Transverse colon (tissue), 4 donors: ENCODE data around the gene KIFC3. TPM values are rescaled to one million over a fixed set of nuclear protein-coding genes. Genes with fewer than 3 reads are reported as not detected.

ENCODE experiments used
- DNase-seq: peaks from one replicate; pipeline ENCODE4 v3.0.0-alpha.2; 2019
- H3K27ac ChIP-seq, 4 donors: fragments of 200-600 bp; sonication (generic); 2 replicates each; pipeline ENCODE4 v1.5.1; 2016 to 2018; ENCODE audit warnings: inconsistent platforms in 4 of 4
- H3K27me3 ChIP-seq: fragments of 200-600 bp; sonication (generic); 2 replicates; pipeline ENCODE4 v1.5.1; 2017; ENCODE audit warnings: inconsistent platforms
- H3K36me3 ChIP-seq, 4 donors: fragments of 200-600 bp; sonication (generic); 2 replicates each; pipeline ENCODE4 v1.5.1; 2017 to 2019; ENCODE audit warnings: inconsistent platforms in 4 of 4
- H3K4me1 ChIP-seq, 4 donors: fragments of 200-600 bp; sonication (generic); 2 replicates each; pipeline ENCODE4 v1.5.1; 2017 to 2020; ENCODE audit warnings: inconsistent platforms in 4 of 4
- H3K4me3 ChIP-seq, 4 donors: fragments of 200-600 bp; sonication (generic); 1 replicate in 1 of 4; 2 replicates in 3 of 4; pipeline versions ENCODE4 v1.5.1 to v1.6.1; 2017 to 2019; ENCODE audit warnings: inconsistent platforms in 4 of 4
- H3K9me3 ChIP-seq, 2 donors: fragments of 200-600 bp; sonication (generic); 2 replicates each; pipeline ENCODE4 v1.5.1; 2017 to 2019; ENCODE audit warnings: inconsistent platforms in 2 of 2
- CTCF ChIP-seq, 5 experiments: fragments of 200-600 bp in 3 of 5; fragments of 450-650 bp in 2 of 5; sonication (generic) in 3 of 5; IDR thresholded peaks; 1 replicate in 2 of 5; 2 replicates in 3 of 5; pipeline ENCODE4 v1.5.1; 2016 to 2017; ENCODE audit warnings: antibody characterized with exemption in 5 of 5, inconsistent platforms in 3 of 5, mild to moderate bottlenecking in 2 of 5, moderate library complexity in 1 of 5
- EP300 ChIP-seq: sonication (generic); formaldehyde crosslinking; IDR thresholded peaks from one replicate; pipeline ENCODE4 v1.6.1; 2017; ENCODE audit warnings: antibody characterized with exemption, low read depth
- POLR2A ChIP-seq: fragments of 450-650 bp; IDR thresholded peaks from one replicate; pipeline ENCODE4 v1.6.1; 2016; ENCODE audit warnings: antibody characterized with exemption, mild to moderate bottlenecking, moderate library complexity
- POLR2AphosphoS5 ChIP-seq, 3 donors: sonication (generic); formaldehyde crosslinking; IDR thresholded peaks; one replicate each; pipeline ENCODE4 v1.6.1; 2016; ENCODE audit warnings: antibody characterized with exemption in 3 of 3
- WGBS, 2 donors: methylation state at CpG; one replicate each; pipeline ENCODE4 v1.1.5; 2018; ENCODE audit warnings: low coverage in 1 of 2; 5-methylcytosine and 5-hydroxymethylcytosine counted together
- in situ Hi-C, 4 donors: fragments of 200-750 bp; cut with MboI; loops; one replicate each; pipeline versions ENCODE4 v1.15.0 to v1.15.1; 2017; ENCODE audit warnings: low sequenced_read_pairs in 3 of 4, low pct_ligation_motif_present in 1 of 4, low pct_unique_long_range_greater_than_20kb in 1 of 4
- intact Hi-C: fragments of 100-400 bp; cut with DNase I; formaldehyde crosslinking; loops from one replicate; pipeline ENCODE4 v1.15.1; 2023; ENCODE audit warnings: low total_unique reads
- total RNA-seq, 4 donors: library from RNA; depleted of rRNA; stranded (reverse); fragments of >200 nt; gene quantifications; one replicate each; pipeline ENCODE4 v1.1.0, GENCODE V29; 2016

Gene KIFC3
- total RNA-seq, 4 donors from 2014 or later, result 5.2 to 46.8 (median 13.5) TPM

GRCh38 chr16:57785924-57786323 is 16.4 kb downstream of the KIFC3 start:
- intact Hi-C loops, result no loop called here
- DNase-seq, result no peak
- H3K9me3 ChIP-seq, result no peaks in the 10 kb centered on the region
- no peak overlapping the region for H3K27ac ChIP-seq
- in situ Hi-C loops, result no loop called here
- H3K4me1 ChIP-seq, result peaks cover 0 to 7% (median 0%) of the 10 kb centered on the region in 4 donors
- H3K27me3 ChIP-seq, result no peaks in the 10 kb centered on the region
- H3K4me3 ChIP-seq, result no peak overlapping the region
- TF ChIP-seq CTCF (IDR thresholded peaks at IDR 0.05) (no peak), EP300 (no peak), POLR2AphosphoS5 (IDR thresholded peaks at IDR 0.05) (no peak), POLR2A (no peak)
- H3K36me3 ChIP-seq, result no peaks in the 10 kb centered on the region
- 90% methylated on average over 8 of the region's 8 CpGs; no CpG with 5 or more reads in 1 of the 2 donors for WGBS, 2 donors

GRCh38 chr16:57785385-57785784 is 16.9 kb downstream of the KIFC3 start:
- no peaks in the 10 kb centered on the region for H3K9me3 ChIP-seq
- no peaks in the 10 kb centered on the region for H3K36me3 ChIP-seq
- H3K27me3 ChIP-seq, result no peaks in the 10 kb centered on the region
- intact Hi-C loops (no loop called here), in situ Hi-C loops (no loop called here)
- H3K4me3 ChIP-seq, result no peak overlapping the region
- no peak overlapping the region for H3K27ac ChIP-seq
- H3K4me1 ChIP-seq, result peaks cover 0 to 7% (median 0%) of the 10 kb centered on the region in 4 donors
- WGBS, 2 donors, result 95% methylated on average over 9 of the region's 10 CpGs; no CpG with 5 or more reads in 1 of the 2 donors
- no peak for DNase-seq
- TF ChIP-seq POLR2AphosphoS5 (IDR thresholded peaks at IDR 0.05), result no peak
- no peak for TF ChIP-seq POLR2A
- no peak for TF ChIP-seq CTCF (IDR thresholded peaks at IDR 0.05)
- no peak for TF ChIP-seq EP300

- intact Hi-C loops (no loop called here), in situ Hi-C loops (no loop called here)
- Histone ChIP-seq H3K4me3 (no peak overlapping the region), H3K27ac (no peak overlapping the region), H3K36me3 (no peaks in the 10 kb centered on the region), H3K4me1 (peaks cover 0 to 7% (median 0%) of the 10 kb centered on the region in 4 donors), H3K27me3 (no peaks in the 10 kb centered on the region), H3K9me3 (no peaks in the 10 kb centered on the region)
- 88 to 89% methylated on average over 3 to 7 of the region's 7 CpGs for WGBS, 2 donors
- TF ChIP-seq CTCF (IDR thresholded peaks at IDR 0.05), result no peak
- no peak for TF ChIP-seq EP300
- no peak for TF ChIP-seq POLR2AphosphoS5 (IDR thresholded peaks at IDR 0.05)
- no peak for TF ChIP-seq POLR2A
- no peak for DNase-seq
Measured at GRCh38 chr16:57784334-57784733, 18.0 kb downstream of the KIFC3 start.

DNA sequence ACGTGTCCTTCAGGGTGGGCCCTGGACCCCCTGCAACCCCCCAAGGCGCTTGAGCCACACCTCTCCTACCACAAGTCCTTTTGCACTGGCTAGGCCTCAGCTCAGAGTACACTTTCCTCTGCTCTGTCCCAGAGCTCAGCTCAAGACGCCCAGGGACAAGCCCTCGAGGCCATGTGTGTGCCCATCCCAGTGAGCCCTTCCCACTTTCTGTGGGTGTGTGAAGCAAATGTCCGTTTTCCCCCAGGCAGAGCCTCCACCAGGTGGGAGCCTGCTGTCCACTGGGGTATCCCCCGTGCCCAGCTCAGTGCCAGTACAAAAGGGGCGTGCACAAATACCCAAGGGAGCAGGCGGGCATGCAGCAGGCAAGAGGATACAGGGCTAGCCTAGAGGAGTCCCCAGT is 18.4 kb downstream of the KIFC3 start:
- TF ChIP-seq EP300 (no peak), POLR2AphosphoS5 (IDR thresholded peaks at IDR 0.05) (no peak), POLR2A (no peak), CTCF (IDR thresholded peaks at IDR 0.05) (no peak)
- DNase-seq, result no peak
- no peak overlapping the region for H3K4me3 ChIP-seq
- peaks cover 0 to 7% (median 0%) of the 10 kb centered on the region in 4 donors for H3K4me1 ChIP-seq
- in situ Hi-C loops, result no loop called here
- H3K27me3 ChIP-seq, result no peaks in the 10 kb centered on the region
- no peaks in the 10 kb centered on the region for H3K9me3 ChIP-seq
- H3K27ac ChIP-seq, result no peak overlapping the region
- 92% methylated on average over 8 of the region's 8 CpGs; no CpG with 5 or more reads in 1 of the 2 donors for WGBS, 2 donors
- H3K36me3 ChIP-seq, result no peaks in the 10 kb centered on the region
- intact Hi-C loops, result no loop called here
